ENCODE measurements around the gene CYP2W1. TPM values are rescaled to one million over a fixed set of nuclear protein-coding genes. Genes with fewer than 3 reads are reported as not detected.

Gene CYP2W1
- polyA plus RNA-seq, 2 of the 4 experiments (the other 2 are of a cell fraction): not detected

DNA sequence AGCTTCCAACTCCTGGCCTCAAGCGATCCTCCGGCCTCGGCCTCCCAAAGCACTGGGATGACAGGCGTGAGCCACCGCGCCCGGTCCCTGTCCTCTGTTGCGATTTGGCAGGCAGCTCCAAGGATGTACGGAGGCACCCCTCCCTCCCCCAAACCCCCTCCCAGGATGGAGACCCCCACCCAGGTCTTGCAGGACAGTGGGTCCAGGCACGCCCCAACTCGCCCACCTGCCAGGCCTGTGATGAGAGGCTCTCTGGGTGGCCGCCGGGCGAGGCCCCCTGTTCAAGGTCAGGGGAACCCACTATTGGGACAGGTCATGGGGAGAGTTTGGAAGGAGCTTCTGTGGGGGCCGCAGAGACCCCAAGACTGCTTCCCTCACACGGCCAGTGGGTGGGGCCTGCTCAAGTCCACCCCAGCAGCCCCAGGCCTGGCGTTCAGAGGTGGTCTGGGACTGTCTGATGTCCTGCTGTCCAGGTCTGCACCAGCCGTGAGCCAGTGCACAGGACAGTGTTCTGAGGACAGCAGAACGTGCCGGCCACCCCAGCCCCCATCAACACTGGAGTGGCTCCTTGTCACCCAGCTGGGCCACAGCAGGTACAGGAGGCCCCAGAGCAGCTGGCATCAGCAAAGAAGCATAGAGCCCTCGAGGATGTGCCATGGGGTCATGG is 31.0 kb upstream of the CYP2W1 start:
- ATAC-seq (no peak), FAIRE-seq (no peak), DNase-seq (ENCODE audit: low read depth in 1 of 2, low spot score in 1 of 2) (no peak)
- ChIA-PET CTCF (interaction anchor here (0.8 to 3.8 kb wide), 5 partner anchors 13 to 224 kb away, joined by 3 to 40 read pairs (median 3); no protein-coding TSS in a partner anchor), POLR2A (interaction anchor here (1.1 kb wide), 1 partner anchor 75 kb away, joined by 3 read pairs; the partner anchor contains the start of gene GET4)
- H3K27ac ChIP-seq: no peak overlapping the region
- H3K4me1 ChIP-seq: peaks cover 3% of the 10 kb centered on the region; the same call in 1 of the 3 replicates
- H3K4me2 ChIP-seq: no peak overlapping the region
- WGBS (ENCODE audit: missing lambda C conversion rate): 91% methylated on average over 18 of the region's 21 CpGs
- H3K4me3 ChIP-seq: no peak overlapping the region
- no peaks in the 10 kb centered on the region for H3K9me3 ChIP-seq
- TF ChIP-seq TFCP2L1 (CRISPR knock-in tag; IDR thresholded peaks at IDR 0.05) (no peak), POLR2AphosphoS2 (conservative IDR thresholded peaks at IDR 0.05; ENCODE audit: low read length) (no peak), ZSCAN20 (CRISPR knock-in tag; IDR thresholded peaks at IDR 0.05) (no peak), HOXB5 (CRISPR knock-in tag; IDR thresholded peaks at IDR 0.05) (no peak), ZFP36 (IDR thresholded peaks at IDR 0.05; ENCODE audit: borderline replicate concordance, partially characterized antibody) (no peak), RAD21 (conservative IDR thresholded peaks at IDR 0.05 in 1 of 2, IDR thresholded peaks at IDR 0.05 in 1 of 2) (no peak), CBX2 (IDR thresholded peaks at IDR 0.05; ENCODE audit: borderline replicate concordance, low read depth) (no peak), FOSL2 (IDR thresholded peaks at IDR 0.05) (no peak), FOSL2 (CRISPR knock-in tag; IDR thresholded peaks at IDR 0.05) (no peak), SMC3 (IDR thresholded peaks at IDR 0.05) (no peak), RCOR1 (IDR thresholded peaks at IDR 0.05; ENCODE audit: low read depth, low read length) (no peak), NR3C1 (IDR thresholded peaks at IDR 0.05) (no peak), ZC3H11A (IDR thresholded peaks at IDR 0.05) (no peak), HDAC2 (IDR thresholded peaks at IDR 0.05) (no peak), RNF2 (IDR thresholded peaks at IDR 0.05; ENCODE audit: borderline replicate concordance, low read depth) (no peak), EHF (CRISPR knock-in tag; IDR thresholded peaks at IDR 0.05) (no peak), KDM1A (IDR thresholded peaks at IDR 0.05; ENCODE audit: low read depth) (no peak), POLR2A (IDR thresholded peaks at IDR 0.05; ENCODE audit: low read length) (no peak)

DNA sequence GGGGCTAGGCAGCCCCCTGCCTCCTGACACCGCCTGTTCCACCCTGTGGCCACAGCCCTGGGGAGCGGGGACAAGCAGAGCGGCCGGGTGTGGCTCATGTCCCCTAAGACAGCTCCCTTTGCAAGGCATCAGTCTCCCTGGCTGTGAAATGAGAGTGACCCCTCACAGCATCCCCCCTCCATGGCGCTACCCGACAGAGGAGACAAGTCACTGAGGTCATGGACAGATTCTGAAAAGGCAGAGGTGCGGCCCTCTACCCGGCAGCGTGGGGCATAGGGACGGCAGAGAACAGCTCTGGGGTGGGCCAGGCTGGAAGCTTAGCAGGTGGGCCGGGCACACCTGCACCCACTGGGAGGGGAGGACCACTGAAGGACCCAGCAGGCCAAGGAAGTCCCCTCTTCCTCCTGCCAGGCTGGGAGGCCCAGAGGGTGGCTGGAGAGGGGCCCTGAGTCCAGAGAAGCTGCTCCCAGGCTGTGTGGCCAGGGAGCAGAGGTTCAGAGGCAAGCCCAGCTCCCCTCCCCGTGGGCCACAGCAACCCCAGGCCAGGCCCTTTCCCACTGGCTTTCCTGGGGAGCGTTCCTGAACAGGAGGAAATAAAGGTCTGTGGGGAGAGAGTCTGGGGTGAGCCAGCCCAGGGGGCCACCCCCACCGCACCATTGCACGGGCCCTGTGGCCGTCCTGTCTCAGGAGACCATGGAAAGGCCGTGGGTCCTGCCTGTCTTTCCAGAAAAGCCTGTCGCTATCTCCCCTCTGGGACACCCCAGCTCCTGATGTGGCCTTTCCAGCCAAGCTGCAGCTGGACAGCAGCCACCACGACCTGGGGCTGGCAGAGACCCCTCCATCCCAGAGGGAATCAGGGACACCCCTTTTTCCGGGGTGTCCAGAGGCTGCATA is 30.2 kb upstream of the CYP2W1 start:
- ATAC-seq: peak; percentile 2 to 30; a peak in 3 of 6 replicates
- FAIRE-seq: no peak
- Histone ChIP-seq H3K9me3 (no peaks in the 10 kb centered on the region), H3K27ac (no peak overlapping the region), H3K4me2 (no peak overlapping the region; the same call in 2 of the 3 replicates), H3K4me1 (peaks cover 3% of the 10 kb centered on the region; the same call in 1 of the 3 replicates), H3K4me3 (no peak overlapping the region)
- ChIA-PET CTCF (interaction anchor here (0.8 to 3.8 kb wide), 6 partner anchors 14 to 223 kb away, joined by 3 to 40 read pairs (median 4); no protein-coding TSS in a partner anchor), POLR2A (interaction anchor here (1.1 kb wide), 1 partner anchor 76 kb away, joined by 3 read pairs; the partner anchor contains the start of gene GET4)
- DNase-seq (ENCODE audit: low read depth in 1 of 2, low spot score in 1 of 2): no peak
- WGBS (ENCODE audit: missing lambda C conversion rate): 88% methylated on average over 18 of the region's 20 CpGs
- TF ChIP-seq, protein P1, sequence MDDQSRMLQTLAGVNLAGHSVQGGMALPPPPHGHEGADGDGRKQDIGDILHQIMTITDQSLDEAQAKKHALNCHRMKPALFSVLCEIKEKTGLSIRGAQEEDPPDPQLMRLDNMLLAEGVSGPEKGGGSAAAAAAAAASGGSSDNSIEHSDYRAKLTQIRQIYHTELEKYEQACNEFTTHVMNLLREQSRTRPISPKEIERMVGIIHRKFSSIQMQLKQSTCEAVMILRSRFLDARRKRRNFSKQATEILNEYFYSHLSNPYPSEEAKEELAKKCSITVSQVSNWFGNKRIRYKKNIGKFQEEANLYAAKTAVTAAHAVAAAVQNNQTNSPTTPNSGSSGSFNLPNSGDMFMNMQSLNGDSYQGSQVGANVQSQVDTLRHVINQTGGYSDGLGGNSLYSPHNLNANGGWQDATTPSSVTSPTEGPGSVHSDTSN (IDR thresholded peaks at IDR 0.05): no peak
- TF ChIP-seq GATA3 (IDR thresholded peaks at IDR 0.05; ENCODE audit: borderline replicate concordance) (no peak), HOXB13 (CRISPR knock-in tag; IDR thresholded peaks at IDR 0.05; ENCODE audit: low read depth) (no peak), EHF (CRISPR knock-in tag; IDR thresholded peaks at IDR 0.05) (no peak), EHMT2 (IDR thresholded peaks at IDR 0.05; ENCODE audit: low read depth) (no peak), MYC (IDR thresholded peaks at IDR 0.05; ENCODE audit: borderline replicate concordance, low read length) (no peak), RCOR1 (IDR thresholded peaks at IDR 0.05; ENCODE audit: low read depth, low read length) (no peak), RNF2 (IDR thresholded peaks at IDR 0.05; ENCODE audit: borderline replicate concordance, low read depth) (no peak), RAD21 (conservative IDR thresholded peaks at IDR 0.05 in 1 of 2, IDR thresholded peaks at IDR 0.05 in 1 of 2) (no peak), FOSL2 (IDR thresholded peaks at IDR 0.05) (no peak), FOSL2 (CRISPR knock-in tag; IDR thresholded peaks at IDR 0.05) (no peak), SMC3 (IDR thresholded peaks at IDR 0.05) (no peak), PHF8 (IDR thresholded peaks at IDR 0.05; ENCODE audit: borderline replicate concordance, low read depth) (no peak), TFCP2L1 (CRISPR knock-in tag; IDR thresholded peaks at IDR 0.05) (no peak)
- TF ChIP-seq, protein P2, sequence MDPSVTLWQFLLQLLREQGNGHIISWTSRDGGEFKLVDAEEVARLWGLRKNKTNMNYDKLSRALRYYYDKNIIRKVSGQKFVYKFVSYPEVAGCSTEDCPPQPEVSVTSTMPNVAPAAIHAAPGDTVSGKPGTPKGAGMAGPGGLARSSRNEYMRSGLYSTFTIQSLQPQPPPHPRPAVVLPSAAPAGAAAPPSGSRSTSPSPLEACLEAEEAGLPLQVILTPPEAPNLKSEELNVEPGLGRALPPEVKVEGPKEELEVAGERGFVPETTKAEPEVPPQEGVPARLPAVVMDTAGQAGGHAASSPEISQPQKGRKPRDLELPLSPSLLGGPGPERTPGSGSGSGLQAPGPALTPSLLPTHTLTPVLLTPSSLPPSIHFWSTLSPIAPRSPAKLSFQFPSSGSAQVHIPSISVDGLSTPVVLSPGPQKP (IDR thresholded peaks at IDR 0.05; ENCODE audit: low read depth, low read length): no peak
- TF ChIP-seq, protein P3, sequence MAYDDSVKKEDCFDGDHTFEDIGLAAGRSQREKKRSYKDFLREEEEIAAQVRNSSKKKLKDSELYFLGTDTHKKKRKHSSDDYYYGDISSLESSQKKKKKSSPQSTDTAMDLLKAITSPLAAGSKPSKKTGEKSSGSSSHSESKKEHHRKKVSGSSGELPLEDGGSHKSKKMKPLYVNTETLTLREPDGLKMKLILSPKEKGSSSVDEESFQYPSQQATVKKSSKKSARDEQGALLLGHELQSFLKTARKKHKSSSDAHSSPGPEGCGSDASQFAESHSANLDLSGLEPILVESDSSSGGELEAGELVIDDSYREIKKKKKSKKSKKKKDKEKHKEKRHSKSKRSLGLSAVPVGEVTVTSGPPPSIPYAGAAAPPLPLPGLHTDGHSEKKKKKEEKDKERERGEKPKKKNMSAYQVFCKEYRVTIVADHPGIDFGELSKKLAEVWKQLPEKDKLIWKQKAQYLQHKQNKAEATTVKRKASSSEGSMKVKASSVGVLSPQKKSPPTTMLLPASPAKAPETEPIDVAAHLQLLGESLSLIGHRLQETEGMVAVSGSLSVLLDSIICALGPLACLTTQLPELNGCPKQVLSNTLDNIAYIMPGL (CRISPR knock-in tag; IDR thresholded peaks at IDR 0.05; ENCODE audit: borderline replicate concordance): no peak
- TF ChIP-seq, protein P4, sequence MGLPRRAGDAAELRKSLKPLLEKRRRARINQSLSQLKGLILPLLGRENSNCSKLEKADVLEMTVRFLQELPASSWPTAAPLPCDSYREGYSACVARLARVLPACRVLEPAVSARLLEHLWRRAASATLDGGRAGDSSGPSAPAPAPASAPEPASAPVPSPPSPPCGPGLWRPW (IDR thresholded peaks at IDR 0.05): no peak
- TF ChIP-seq, protein P5, sequence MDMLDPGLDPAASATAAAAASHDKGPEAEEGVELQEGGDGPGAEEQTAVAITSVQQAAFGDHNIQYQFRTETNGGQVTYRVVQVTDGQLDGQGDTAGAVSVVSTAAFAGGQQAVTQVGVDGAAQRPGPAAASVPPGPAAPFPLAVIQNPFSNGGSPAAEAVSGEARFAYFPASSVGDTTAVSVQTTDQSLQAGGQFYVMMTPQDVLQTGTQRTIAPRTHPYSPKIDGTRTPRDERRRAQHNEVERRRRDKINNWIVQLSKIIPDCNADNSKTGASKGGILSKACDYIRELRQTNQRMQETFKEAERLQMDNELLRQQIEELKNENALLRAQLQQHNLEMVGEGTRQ (IDR thresholded peaks at IDR 0.05): no peak
